OCI-LY7 (cell line): ENCODE measurements around the gene CLEC18B. TPM values are rescaled to one million over a fixed set of nuclear protein-coding genes. Genes with fewer than 3 reads are reported as not detected.
"Not testable (repeated sequence)": the region's sequence is repeated elsewhere in the genome, so short reads cannot be mapped to it uniquely, and the experiment has no call there.

Source experiments
- BruUV-seq: library from RNA; stranded (reverse); fragments of 400-500 nt; replicated peaks from 2 replicates; lab custom pipeline; 2021; lab: Mats Ljungman, UMichigan
- CTCF ChIA-PET: fragments of 300-600 bp; sonication (Branson Sonifier 250); formaldehyde crosslinking; loops from one replicate; lab custom pipeline; 2022; ENCODE audit warnings: antibody characterized with exemption; ENCODE audit not compliant: unreplicated experiment; lab: Charles Lee
- POLR2A ChIA-PET: fragments of 300-600 bp; sonication (Branson Sonifier 250); formaldehyde crosslinking; loops from one replicate; lab custom pipeline; 2022; ENCODE audit warnings: antibody characterized with exemption; lab: Charles Lee
- DNase-seq: peaks from one replicate; pipeline ENCODE4 v3.0.0-alpha.2; 2015; ENCODE audit warnings: low spot score
- H2AFZ ChIP-seq: fragments of 200-600 bp; sonication (generic), shearing (Covaris generic); 2 replicates; pipeline ENCODE4 v1.6.1; 2014; ENCODE audit warnings: mild to moderate bottlenecking, antibody characterized with exemption, low read length, moderate library complexity
- H3K27ac ChIP-seq: fragments of 200-600 bp; sonication (generic); 2 replicates; pipeline ENCODE4 v1.5.1; 2014; ENCODE audit warnings: mixed run types, low read depth, mild to moderate bottlenecking, moderate library complexity, low read length, inconsistent platforms; ENCODE audit not compliant: poor library complexity, severe bottlenecking
- H3K36me3 ChIP-seq: fragments of 200-600 bp; sonication (generic); 2 replicates; pipeline ENCODE4 v1.6.1; 2014; ENCODE audit warnings: mild to moderate bottlenecking, antibody characterized with exemption, low read length, moderate library complexity, mixed read lengths; ENCODE audit not compliant: insufficient read depth
- H3K4me1 ChIP-seq: fragments of 200-600 bp; sonication (generic); 2 replicates; pipeline ENCODE4 v1.5.1; 2014; ENCODE audit warnings: mild to moderate bottlenecking, low read length; ENCODE audit not compliant: insufficient read depth, poor library complexity, severe bottlenecking
- H3K4me2 ChIP-seq: fragments of 200-600 bp; sonication (generic); 2 replicates; pipeline ENCODE4 v1.6.1; 2014; ENCODE audit warnings: mild to moderate bottlenecking, low read length
- H3K4me3 ChIP-seq: fragments of 200-600 bp; sonication (generic); 2 replicates; pipeline ENCODE4 v1.5.1; 2014; ENCODE audit warnings: mild to moderate bottlenecking, low read depth, low read length; ENCODE audit not compliant: poor library complexity, severe bottlenecking
- H3K79me2 ChIP-seq: fragments of 200-600 bp; sonication (generic); 2 replicates; pipeline ENCODE4 v1.6.1; 2016; ENCODE audit warnings: low read depth, mild to moderate bottlenecking, low read length, moderate library complexity, mixed read lengths; ENCODE audit not compliant: insufficient read depth
- H3K9me2 ChIP-seq: fragments of 200-600 bp; sonication (generic); 2 replicates; pipeline ENCODE4 v1.6.1; 2016; ENCODE audit warnings: mild to moderate bottlenecking, low read length, mixed read lengths; ENCODE audit not compliant: insufficient read depth
- H3K9me3 ChIP-seq: fragments of 200-600 bp; sonication (generic); 2 replicates; pipeline ENCODE4 v1.6.1; 2014; ENCODE audit warnings: mild to moderate bottlenecking, mixed run types, low read length, mixed read lengths
- H4K20me1 ChIP-seq: fragments of 200-600 bp; sonication (generic); 2 replicates; pipeline ENCODE4 v1.6.1; 2014; ENCODE audit warnings: mild to moderate bottlenecking, antibody characterized with exemption, low read length, moderate library complexity, mixed read lengths; ENCODE audit not compliant: insufficient read depth
- intact Hi-C: fragments of 100-400 bp; cut with micrococcal nuclease; formaldehyde crosslinking; loops from one replicate; pipeline ENCODE4 v1.10.0; 2022; ENCODE audit not compliant: unreplicated experiment
- total RNA-seq, 2 experiments: library from RNA; depleted of rRNA in 1 of 2; stranded (reverse); fragments of >200 nt in 1 of 2; shearing (Covaris generic) in 1 of 2; gene quantifications; 2 replicates each; pipeline ENCODE4 v1.2.3, GENCODE V29; 2014 to 2022

The CLEC18B gene
- total RNA-seq, 2 experiments from 2014 or later, result 0.79 TPM; not detected in 1

DNA sequence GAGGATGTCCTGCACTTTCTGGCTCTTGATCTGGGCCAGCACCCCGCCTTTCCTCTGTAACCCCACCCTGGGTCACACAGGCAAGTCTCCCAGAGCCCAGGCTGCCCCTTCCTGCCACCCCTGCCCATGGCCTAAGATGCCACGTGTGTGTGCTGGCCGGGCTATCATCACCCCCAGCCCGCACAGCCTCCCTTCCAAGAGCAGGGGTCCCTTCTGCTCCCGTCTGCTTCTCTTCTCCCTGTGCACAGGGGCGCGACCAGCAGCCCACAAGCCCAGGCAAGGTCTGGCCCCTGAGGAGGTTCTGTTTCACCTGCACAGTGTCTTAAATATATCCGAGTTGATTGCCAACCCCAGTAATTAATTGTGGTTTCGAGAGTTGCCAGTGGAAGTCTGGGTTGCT is 10.3 kb downstream of the CLEC18B start:
- H3K36me3 ChIP-seq, POLR2A ChIA-PET, intact Hi-C loops, H3K4me1 ChIP-seq, CTCF ChIA-PET, DNase-seq, H3K4me3 ChIP-seq, H3K9me3 ChIP-seq, H3K27ac ChIP-seq, H4K20me1 ChIP-seq, H3K4me2 ChIP-seq, H3K79me2 ChIP-seq, H2AFZ ChIP-seq, BruUV-seq, H3K9me2 ChIP-seq: not testable (repeated sequence)

DNA sequence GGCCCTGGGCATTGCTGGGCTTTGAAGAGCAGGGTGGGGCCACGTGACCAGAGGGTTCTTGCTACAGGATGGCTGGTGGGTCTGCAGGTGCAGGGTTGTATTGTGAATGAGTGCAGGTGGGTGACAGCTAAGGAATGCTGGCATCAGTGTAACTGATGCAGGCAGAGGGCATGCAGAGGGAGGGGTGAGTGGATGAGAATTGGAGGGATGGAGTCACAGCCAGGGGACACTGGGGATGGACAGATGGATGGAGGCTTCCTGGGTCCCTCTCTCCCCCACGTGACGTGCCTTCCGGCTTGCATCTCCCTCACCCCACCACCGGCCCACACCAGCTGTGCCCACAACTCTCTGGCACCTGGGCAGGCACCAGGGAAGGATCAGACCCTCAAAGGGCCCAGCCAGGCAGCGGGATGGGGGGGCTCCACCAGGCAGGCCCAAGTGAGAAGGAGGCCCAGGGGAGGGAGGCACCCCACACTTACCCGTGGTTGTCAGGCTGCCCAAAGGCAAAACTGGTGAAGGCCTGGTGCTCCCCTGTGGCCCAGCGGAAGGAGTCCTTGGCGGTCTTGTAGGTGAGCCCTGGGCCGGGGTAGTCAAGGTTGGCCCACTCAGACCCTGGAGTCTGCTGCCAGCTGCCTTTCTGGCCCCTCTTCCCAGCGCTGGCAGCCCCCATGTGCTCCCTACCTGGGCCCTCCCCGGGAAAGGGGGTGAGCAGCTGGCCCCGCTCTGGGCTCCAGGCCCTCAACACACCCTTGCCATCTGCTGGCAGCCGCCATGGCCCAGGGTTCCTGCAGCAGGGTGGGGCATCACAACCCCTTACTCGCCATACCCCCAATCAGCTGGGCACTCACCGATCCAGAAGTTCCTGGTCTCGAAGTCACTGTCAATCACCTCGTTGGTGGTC is 11.0 kb downstream of the CLEC18B start:
- H3K27ac ChIP-seq, H3K4me3 ChIP-seq, H3K9me3 ChIP-seq, H2AFZ ChIP-seq, H4K20me1 ChIP-seq, DNase-seq, H3K9me2 ChIP-seq, H3K4me2 ChIP-seq, H3K79me2 ChIP-seq, CTCF ChIA-PET, H3K36me3 ChIP-seq, intact Hi-C loops, BruUV-seq, POLR2A ChIA-PET, H3K4me1 ChIP-seq: not testable (repeated sequence)

DNA sequence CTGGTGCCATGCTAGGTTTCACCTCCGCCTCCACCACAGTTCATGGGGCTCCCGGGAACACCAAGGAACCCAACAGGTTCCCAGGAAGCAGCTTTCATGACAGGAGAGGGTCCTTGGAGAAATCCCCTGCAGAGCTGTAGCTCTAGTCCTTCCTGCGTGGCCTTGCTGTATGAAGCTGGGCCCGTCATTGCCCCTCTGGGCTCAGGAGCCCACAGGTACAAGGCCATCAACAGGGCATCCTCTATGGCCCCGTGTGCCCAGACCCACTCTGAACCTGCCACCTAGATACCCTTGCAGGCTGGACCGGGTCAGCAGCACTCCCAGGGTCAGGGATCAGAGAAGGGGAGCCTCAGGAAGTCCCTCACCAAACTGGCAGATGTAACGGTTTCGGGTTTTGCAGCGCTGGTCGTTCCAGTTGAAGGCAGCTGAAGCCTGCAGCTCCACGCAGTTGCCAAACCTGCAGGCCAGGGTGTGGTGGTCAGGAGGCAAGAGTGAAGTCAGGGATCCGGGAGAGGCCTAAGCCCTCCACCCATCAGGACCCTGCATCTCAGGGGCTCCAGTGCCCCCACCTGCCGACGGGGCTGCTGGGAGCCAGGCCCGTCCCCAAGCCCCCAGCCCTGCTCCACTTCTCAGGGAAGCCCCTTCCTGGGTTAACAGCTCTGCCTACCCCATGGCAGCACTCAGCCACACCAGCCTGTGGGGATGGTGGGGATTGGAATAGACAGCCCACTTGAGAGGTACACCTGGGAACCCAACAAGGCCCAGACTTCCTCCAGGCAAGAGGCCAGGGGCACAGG is 11.9 kb downstream of the CLEC18B start:
- H3K4me2 ChIP-seq, DNase-seq, POLR2A ChIA-PET, H3K4me1 ChIP-seq, H3K79me2 ChIP-seq, H3K4me3 ChIP-seq, H2AFZ ChIP-seq, H3K9me2 ChIP-seq, BruUV-seq, H4K20me1 ChIP-seq, CTCF ChIA-PET, H3K27ac ChIP-seq, intact Hi-C loops, H3K9me3 ChIP-seq, H3K36me3 ChIP-seq: not testable (repeated sequence)

DNA sequence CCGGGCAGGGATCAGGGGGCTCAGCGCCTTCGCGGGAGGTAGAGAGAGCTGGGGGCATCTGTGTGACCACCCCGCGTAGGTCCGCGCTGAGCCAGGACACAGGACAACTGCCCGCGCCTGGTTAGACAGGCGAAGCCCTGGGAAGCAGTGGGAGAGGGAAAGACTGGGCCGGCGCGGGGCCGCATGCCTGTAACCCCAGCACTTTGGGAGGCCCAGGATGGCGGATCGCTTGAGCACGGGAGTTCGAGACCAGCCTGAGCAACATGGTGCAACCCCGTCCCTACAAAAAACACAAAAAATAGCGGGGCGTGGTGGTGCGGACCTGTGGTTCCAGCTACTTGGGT is 13.9 kb downstream of the CLEC18B start:
- POLR2A ChIA-PET, H3K27ac ChIP-seq, H3K36me3 ChIP-seq, H3K4me1 ChIP-seq, H3K79me2 ChIP-seq, BruUV-seq, H3K9me3 ChIP-seq, CTCF ChIA-PET, DNase-seq, H3K4me2 ChIP-seq, H2AFZ ChIP-seq, H3K4me3 ChIP-seq, H3K9me2 ChIP-seq, H4K20me1 ChIP-seq, intact Hi-C loops: not testable (repeated sequence)

DNA sequence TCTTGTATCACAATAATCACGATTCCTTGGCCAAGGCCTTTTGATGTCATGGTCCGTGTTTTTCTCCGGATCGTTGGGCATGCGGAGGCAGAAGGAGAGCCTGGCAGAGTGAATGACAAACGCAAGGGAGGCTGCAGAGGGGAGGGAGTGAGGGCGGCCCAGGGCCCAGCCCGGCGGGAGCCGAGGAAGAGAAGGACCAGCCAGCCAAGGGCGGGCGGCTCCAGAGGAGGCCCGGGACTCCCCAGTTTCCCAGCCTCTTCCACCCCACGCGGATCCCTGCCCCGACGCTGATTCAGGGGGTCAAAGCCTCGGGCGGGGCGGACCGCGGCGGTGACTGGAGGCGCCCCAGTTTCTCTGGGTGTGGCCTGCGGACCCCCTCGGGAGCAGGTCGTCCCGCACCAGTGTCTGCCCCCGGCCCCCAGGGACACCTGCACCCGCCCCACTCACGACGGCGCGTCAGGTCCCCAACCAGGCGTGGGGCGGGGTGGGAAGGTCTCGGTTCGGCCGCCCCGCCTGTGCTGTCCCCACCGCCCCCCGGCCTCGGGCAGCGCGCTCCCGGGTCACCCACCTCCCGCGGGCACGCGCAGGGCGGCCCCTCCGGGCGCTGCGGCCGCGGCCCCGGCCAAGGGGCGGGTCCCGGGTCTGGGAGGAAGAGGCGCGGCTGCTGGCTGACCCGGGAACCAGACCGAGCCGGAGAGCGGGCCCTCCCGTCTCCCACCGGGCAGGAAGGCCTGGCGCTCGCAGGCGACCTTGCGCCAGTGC is 14.5 kb downstream of the CLEC18B start:
- H3K79me2 ChIP-seq, H3K36me3 ChIP-seq, BruUV-seq, H3K4me3 ChIP-seq, H3K27ac ChIP-seq, H4K20me1 ChIP-seq, POLR2A ChIA-PET, H3K9me3 ChIP-seq, H3K4me2 ChIP-seq, H3K4me1 ChIP-seq, DNase-seq, H2AFZ ChIP-seq, intact Hi-C loops, CTCF ChIA-PET, H3K9me2 ChIP-seq: not testable (repeated sequence)
